Lower leg skin (tissue), 4 donors: ENCODE data around the gene KRT75. TPM values are rescaled to one million over a fixed set of nuclear protein-coding genes. Genes with fewer than 3 reads are reported as not detected.
A peak's percentile ranks its signal among the peaks of the same experiment; 100 is the strongest.
"Not testable (repeated sequence)": the region's sequence is repeated elsewhere in the genome, so short reads cannot be mapped to it uniquely, and the experiment has no call there.

Source experiments
- DNase-seq, 2 donors: peaks; one replicate each; pipeline ENCODE4 v3.0.0-alpha.2; 2019; ENCODE audit warnings: low spot score in 2 of 2
- H3K4me3 ChIP-seq: fragments of 200-600 bp; sonication (generic); 2 replicates; pipeline ENCODE4 v1.5.1; 2017; ENCODE audit warnings: mild to moderate bottlenecking, low read depth; ENCODE audit not compliant: poor library complexity, severe bottlenecking
- POLR2A ChIP-seq, 2 donors: fragments of 450-650 bp; IDR thresholded peaks; one replicate each; pipeline ENCODE4 v1.6.1; 2016 to 2017; ENCODE audit warnings: antibody characterized with exemption in 2 of 2, mild to moderate bottlenecking in 1 of 2, moderate library complexity in 1 of 2
- WGBS, 2 donors: methylation state at CpG; one replicate each; pipeline ENCODE4 v1.1.5; 2018; 5-methylcytosine and 5-hydroxymethylcytosine counted together
- intact Hi-C: fragments of 100-400 bp; cut with DNase I; formaldehyde crosslinking; loops from one replicate; pipeline ENCODE4 v1.15.0; 2023; ENCODE audit warnings: low total_unique reads
- total RNA-seq, 4 donors: library from RNA; depleted of rRNA; stranded (reverse); fragments of >200 nt; gene quantifications; one replicate each; pipeline ENCODE4 v1.1.0, GENCODE V29; 2016
- TF ChIP-seq, protein P1 (sequence below), 3 donors: fragments of 450-650 bp; IDR thresholded peaks; one replicate each; pipeline ENCODE4 v1.5.1; 2016; ENCODE audit warnings: antibody characterized with exemption in 3 of 3, mild to moderate bottlenecking in 3 of 3, moderate library complexity in 2 of 3

The KRT75 gene
- total RNA-seq, 4 donors from 2014 or later = 1.6 to 31.9 (median 4.9) TPM

DNA sequence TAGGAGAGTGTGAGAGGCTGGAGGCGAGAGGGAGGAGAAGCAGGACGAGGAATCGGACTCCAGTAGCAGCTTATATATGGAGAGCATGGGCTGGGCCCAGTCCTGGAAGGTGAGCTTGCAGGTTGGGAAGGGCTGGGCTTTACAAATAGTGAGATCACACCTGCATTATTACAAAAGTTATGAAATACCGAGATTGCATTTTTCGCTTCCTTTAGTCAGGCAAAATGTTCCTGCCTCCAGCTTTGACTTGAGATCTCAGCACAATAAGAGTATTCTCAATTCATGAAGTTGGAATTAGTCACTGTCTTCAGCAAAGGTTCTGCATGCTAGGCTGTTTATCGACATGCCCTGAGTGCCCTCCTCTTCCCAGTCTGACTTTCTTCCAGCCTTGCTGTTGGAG lies 17.9 kb upstream of the KRT75 start, which contains the start of gene KRT6B:
TSS of gene KRT6B (minus strand) at position 46 of the 400 bp plus-strand sequence. CDS start 68 bp downstream, outside the sequence.
- no peak within 1 kb of the TSS for H3K4me3 ChIP-seq
- DNase-seq = peak in 1 of 2 donors; percentile 37
- WGBS, 2 donors = 51 to 83% methylated on average over 6 of the region's 6 CpGs
- no peak for TF ChIP-seq POLR2A (IDR thresholded peaks at IDR 0.05)
- TF ChIP-seq, protein P1, sequence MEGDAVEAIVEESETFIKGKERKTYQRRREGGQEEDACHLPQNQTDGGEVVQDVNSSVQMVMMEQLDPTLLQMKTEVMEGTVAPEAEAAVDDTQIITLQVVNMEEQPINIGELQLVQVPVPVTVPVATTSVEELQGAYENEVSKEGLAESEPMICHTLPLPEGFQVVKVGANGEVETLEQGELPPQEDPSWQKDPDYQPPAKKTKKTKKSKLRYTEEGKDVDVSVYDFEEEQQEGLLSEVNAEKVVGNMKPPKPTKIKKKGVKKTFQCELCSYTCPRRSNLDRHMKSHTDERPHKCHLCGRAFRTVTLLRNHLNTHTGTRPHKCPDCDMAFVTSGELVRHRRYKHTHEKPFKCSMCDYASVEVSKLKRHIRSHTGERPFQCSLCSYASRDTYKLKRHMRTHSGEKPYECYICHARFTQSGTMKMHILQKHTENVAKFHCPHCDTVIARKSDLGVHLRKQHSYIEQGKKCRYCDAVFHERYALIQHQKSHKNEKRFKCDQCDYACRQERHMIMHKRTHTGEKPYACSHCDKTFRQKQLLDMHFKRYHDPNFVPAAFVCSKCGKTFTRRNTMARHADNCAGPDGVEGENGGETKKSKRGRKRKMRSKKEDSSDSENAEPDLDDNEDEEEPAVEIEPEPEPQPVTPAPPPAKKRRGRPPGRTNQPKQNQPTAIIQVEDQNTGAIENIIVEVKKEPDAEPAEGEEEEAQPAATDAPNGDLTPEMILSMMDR (IDR thresholded peaks at IDR 0.05) = no peak
- intact Hi-C loops = no loop called here

DNA sequence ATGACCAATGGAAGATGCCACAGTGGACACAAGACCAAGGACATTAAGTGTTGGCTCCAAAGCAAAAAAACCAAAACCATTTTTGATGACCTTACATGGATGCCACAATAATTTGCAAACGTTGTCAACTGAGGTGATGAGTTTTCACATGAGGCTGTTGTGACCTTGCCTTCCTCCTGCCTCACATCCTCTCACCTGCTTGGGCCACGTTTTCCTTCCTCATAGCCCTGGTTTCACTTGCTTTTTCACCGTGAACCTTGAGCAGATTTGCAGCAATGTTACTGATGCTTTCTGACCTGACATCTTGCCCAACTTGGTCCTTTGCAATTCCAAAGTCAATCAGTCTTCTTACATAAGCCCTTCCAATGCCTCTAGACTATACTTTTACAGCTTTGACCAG lies 14.1 kb upstream of the KRT75 start:
- 63 to 67% methylated on average over 3 of the region's 3 CpGs for WGBS, 2 donors
- no peak overlapping the region for H3K4me3 ChIP-seq
- TF ChIP-seq, protein P1 (IDR thresholded peaks at IDR 0.05) = no peak
- no peak for TF ChIP-seq POLR2A (IDR thresholded peaks at IDR 0.05)
- peak in 1 of 2 donors; percentile 37 for DNase-seq
- intact Hi-C loops = no loop called here

DNA sequence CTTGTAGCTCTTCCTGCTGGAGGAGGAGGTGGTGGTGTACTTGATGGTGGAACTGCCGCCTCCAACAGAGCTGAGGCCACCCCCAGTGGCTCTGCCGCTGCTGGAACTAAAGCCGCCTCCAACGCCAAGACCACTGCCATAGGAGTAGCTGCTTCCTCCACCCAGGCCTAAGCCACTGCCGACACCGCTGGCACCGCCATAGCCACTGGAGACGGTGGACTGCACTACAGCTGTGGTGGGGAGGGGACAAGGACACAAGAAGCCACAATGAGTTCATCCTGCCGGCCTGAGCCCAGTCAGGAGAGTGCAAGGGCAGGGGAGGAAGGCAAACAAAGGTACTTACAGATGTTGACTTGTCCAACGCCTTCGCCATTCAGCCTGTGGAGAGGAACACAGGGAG lies 13.0 kb upstream of the KRT75 start:
- H3K4me3 ChIP-seq, intact Hi-C loops: not testable (repeated sequence)
- WGBS, 2 donors = 90 to 97% methylated on average over 7 to 11 of the region's 11 CpGs
- peak in 1 of 2 donors; percentile 68 for DNase-seq

DNA sequence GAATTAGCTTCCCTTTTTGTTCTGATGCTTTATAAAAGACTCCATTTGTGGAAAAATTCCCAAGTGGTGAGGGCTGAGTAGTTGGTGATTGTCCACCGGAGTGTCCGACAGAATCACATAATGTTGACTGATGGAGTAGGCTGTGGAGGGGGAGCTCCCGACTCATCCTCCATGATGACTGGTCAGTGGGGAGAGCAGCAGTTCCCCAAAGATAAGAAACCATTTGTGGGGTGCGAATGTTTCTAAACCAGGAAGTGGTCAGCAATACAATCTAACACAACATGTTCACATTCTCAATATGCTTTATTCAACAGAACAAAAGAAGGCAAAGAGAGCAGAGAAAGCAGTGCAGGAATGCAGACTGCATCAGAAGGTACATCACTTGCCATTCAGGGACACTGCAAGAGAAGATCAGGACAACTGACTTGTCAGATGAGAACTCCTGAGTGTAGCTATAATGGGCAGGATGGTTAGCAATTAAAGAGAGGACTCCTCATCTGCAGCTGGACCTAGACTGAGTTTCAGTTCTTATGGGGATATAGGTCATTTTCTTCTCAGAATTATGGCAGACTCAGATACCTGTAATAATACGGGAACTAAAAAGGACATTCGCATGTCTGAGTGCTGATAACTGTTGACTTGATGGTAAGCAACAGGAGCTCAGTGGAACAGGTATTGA lies 12.3 kb upstream of the KRT75 start:
- intact Hi-C loops = no loop called here
- TF ChIP-seq, protein P1 (IDR thresholded peaks at IDR 0.05) = no peak
- TF ChIP-seq POLR2A (IDR thresholded peaks at IDR 0.05) = no peak
- DNase-seq = peak in 1 of 2 donors; percentile 26
- no peak overlapping the region for H3K4me3 ChIP-seq
- 85 to 88% methylated on average over 6 of the region's 6 CpGs for WGBS, 2 donors

DNA sequence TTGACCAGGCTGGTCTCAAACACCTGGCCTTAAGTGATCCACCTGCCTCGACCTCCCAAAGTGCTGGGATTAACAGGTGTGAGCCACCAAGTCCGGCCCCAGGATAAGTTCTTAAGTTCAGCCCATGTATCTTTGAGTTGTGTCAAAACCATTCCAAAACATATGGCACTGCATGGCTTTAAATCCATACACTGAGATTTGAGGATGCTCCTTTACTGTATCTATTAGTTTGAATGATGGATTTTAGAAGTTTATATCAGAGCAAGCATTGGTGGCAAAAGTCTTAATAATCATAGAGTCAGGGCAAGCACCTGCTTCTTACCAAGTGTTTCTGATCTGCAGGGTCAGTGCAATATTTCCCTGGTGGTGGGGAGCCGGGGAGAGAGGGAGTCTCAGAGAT lies 11.7 kb upstream of the KRT75 start:
- intact Hi-C loops = no loop called here
- DNase-seq = peak in 1 of 2 donors; percentile 34
- WGBS, 2 donors = 66 to 87% methylated on average over 3 of the region's 3 CpGs
- H3K4me3 ChIP-seq = no peak overlapping the region
- TF ChIP-seq, protein P1 (IDR thresholded peaks at IDR 0.05) = no peak
- TF ChIP-seq POLR2A (IDR thresholded peaks at IDR 0.05) = no peak

DNA sequence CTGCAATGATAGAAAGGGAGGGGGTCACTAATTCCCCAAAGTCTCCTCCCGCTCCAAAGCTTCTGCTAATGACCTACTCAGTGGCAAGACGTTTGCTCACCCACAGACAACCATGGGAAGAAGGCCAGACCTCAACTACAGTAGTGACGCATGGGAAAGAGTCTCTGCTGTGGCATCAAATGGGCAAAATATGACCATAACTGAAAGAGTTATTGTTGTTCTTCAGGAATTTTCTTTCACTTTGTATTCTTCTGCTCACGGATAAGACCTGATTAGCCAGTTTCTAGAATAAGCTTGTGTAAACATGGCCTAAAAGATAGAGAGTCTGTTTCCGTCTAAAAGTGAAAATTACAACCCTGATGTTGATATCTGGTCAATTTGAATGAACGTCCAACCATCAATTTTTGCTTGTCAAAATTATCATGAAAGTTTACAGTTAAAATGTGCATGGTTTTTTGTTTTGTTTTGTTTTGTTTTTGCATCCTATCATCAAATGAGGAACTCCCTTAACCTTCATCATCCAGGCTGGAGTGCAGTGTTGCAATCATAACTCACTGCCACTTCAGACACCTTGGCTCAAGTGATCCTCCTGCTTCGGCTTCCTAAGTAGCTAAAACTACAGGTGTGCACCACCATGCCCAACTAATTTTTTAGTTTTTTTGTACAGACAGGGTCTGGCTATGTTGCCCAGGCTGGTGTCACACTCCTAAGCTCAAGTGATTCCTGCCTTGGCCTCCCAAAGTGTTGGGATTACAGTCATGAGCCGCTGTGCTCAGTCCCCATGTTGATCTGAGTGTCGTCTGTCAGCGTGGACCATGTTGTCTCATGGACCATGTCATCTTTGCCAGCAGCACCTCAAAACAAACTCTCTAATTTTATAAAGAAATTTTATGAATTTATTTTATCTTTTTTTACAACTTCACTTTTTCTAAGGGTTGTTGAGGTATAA lies 10.8 kb upstream of the KRT75 start:
- TF ChIP-seq POLR2A (IDR thresholded peaks at IDR 0.05) = no peak
- TF ChIP-seq, protein P1 (IDR thresholded peaks at IDR 0.05) = no peak
- DNase-seq = peak in 1 of 2 donors; percentile 81
- 72 to 79% methylated on average over 10 of the region's 10 CpGs for WGBS, 2 donors
- intact Hi-C loops = no loop called here
- no peak overlapping the region for H3K4me3 ChIP-seq
